Neural progenitor cell (in vitro differentiated cells): Measurements from ENCODE around the gene SCYGR8. TPM values are rescaled to one million over a fixed set of nuclear protein-coding genes. Genes with fewer than 3 reads are reported as not detected.

Experiments
- DNase-seq: peaks from one replicate; pipeline ENCODE4 v3.0.0-alpha.2; 2016; ENCODE audit warnings: low spot score
- H2AFZ ChIP-seq: fragments of 200-600 bp; sonication (generic); replicated peaks from 2 replicates; pipeline ENCODE4 v1.6.1; 2016; ENCODE audit warnings: antibody characterized with exemption
- H3F3A ChIP-seq: fragments of 200-600 bp; sonication (generic); 2 replicates; pipeline ENCODE4 v1.6.1; 2016; ENCODE audit warnings: antibody characterized with exemption, low read depth
- H3K27ac ChIP-seq: fragments of 200-600 bp; sonication (generic); 2 replicates; pipeline ENCODE4 v1.5.1; 2016; ENCODE audit warnings: mild to moderate bottlenecking
- H3K27me3 ChIP-seq: fragments of 200-600 bp; sonication (generic); 2 replicates; pipeline ENCODE4 v1.6.1; 2016; ENCODE audit warnings: mild to moderate bottlenecking, moderate library complexity
- H3K36me3 ChIP-seq: fragments of 200-600 bp; sonication (generic); 2 replicates; pipeline ENCODE4 v1.5.1; 2016
- H3K4me1 ChIP-seq: fragments of 200-600 bp; sonication (generic); 2 replicates; pipeline ENCODE4 v1.6.1; 2016; ENCODE audit warnings: mixed run types
- H3K4me2 ChIP-seq: fragments of 200-600 bp; sonication (generic); 2 replicates; pipeline ENCODE4 v1.6.1; 2016
- H3K4me3 ChIP-seq: fragments of 200-600 bp; sonication (generic); 2 replicates; pipeline ENCODE4 v1.5.1; 2016
- H3K79me2 ChIP-seq: fragments of 200-600 bp; sonication (generic); 2 replicates; pipeline ENCODE4 v1.6.1; 2016; ENCODE audit warnings: low read depth
- H3K9ac ChIP-seq: fragments of 200-600 bp; sonication (generic); 2 replicates; pipeline ENCODE4 v1.6.1; 2016
- H3K9me3 ChIP-seq: fragments of 200-600 bp; sonication (generic); 2 replicates; pipeline ENCODE4 v1.5.1; 2016; ENCODE audit warnings: low read depth
- H4K20me1 ChIP-seq: fragments of 200-600 bp; sonication (generic); 2 replicates; pipeline ENCODE4 v1.6.1; 2016; ENCODE audit warnings: low read depth
- H3K27ac Mint-ChIP-seq: 3 replicates; pipeline ENCODE4 v1.8.0; 2021; ENCODE audit warnings: mixed read lengths
- H3K27me3 Mint-ChIP-seq: 2 replicates; pipeline ENCODE4 v1.8.0; 2022; ENCODE audit warnings: low read depth, mild to moderate bottlenecking, inconsistent platforms, moderate library complexity, mixed read lengths; ENCODE audit not compliant: insufficient read depth
- H3K36me3 Mint-ChIP-seq: 3 replicates; pipeline ENCODE4 v1.8.0; 2021; ENCODE audit warnings: mixed read lengths
- H3K4me1 Mint-ChIP-seq: 3 replicates; pipeline ENCODE4 v1.8.0; 2021; ENCODE audit warnings: mixed read lengths
- H3K4me3 Mint-ChIP-seq: 3 replicates; pipeline ENCODE4 v1.8.0; 2021; ENCODE audit warnings: mild to moderate bottlenecking, moderate library complexity, mixed read lengths
- H3K9me3 Mint-ChIP-seq: 3 replicates; pipeline ENCODE4 v1.8.0; 2020; ENCODE audit warnings: mixed read lengths
- CTCF ChIP-seq: fragments of 200-600 bp; sonication (generic); IDR thresholded peaks from 2 replicates; pipeline ENCODE4 v1.5.1; 2017; ENCODE audit warnings: antibody characterized with exemption, mild to moderate bottlenecking
- EZH2 ChIP-seq: fragments of 200-600 bp; sonication (generic); IDR thresholded peaks from 2 replicates; pipeline ENCODE4 v1.6.1; 2017; ENCODE audit warnings: antibody characterized with exemption, mild to moderate bottlenecking, moderate library complexity
- EZH2phosphoT487 ChIP-seq: fragments of 200-600 bp; sonication (generic); IDR thresholded peaks from 2 replicates; pipeline ENCODE4 v1.6.1; 2017; ENCODE audit warnings: antibody characterized with exemption
- total RNA-seq: library from RNA; depleted of rRNA; stranded (reverse); fragments of >200 nt; gene quantifications from 2 replicates; pipeline ENCODE4 v1.2.3, GENCODE V29; 2015; ENCODE audit warnings: low replicate concordance

SCYGR8 gene
- total RNA-seq, 1 donor from 2014 or later, result not detected

DNA sequence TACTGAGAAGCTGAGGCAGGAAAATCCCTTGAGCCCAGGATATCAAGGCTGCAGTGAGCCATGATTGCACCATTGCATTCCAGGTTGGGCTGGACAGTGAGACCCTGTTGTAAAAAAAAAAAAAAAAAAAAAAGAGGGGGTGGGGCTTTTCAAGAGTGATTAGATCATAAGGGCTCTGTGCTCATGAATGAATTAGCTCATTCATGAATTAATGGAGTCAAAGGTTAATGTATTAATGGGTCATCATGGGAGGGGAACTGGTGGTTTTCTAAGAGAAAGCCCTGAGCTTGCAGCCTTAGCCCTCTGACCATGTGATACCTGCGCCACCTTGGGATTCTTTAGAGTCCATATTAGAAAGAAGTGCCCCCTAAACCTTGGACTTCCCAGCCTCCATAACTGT, 32.4 kb upstream of the SCYGR8 start:
- Histone ChIP-seq H3K4me1 (no peaks in the 10 kb centered on the region), H2AFZ (no peak overlapping the region), H3K4me3 (no peak overlapping the region), H3K4me2 (no peak overlapping the region), H3K9ac (no peak overlapping the region), H4K20me1 (no peaks in the 10 kb centered on the region), H3K36me3 (no peaks in the 10 kb centered on the region), H3K27me3 (peaks cover 19% of the 10 kb centered on the region), H3F3A (peaks cover 10% of the 10 kb centered on the region), H3K79me2 (no peaks in the 10 kb centered on the region), H3K9me3 (no peaks in the 10 kb centered on the region), H3K27ac (no peak overlapping the region)
- H3K27me3 Mint-ChIP-seq, result peaks cover 9% of the 10 kb centered on the region
- H3K4me3 Mint-ChIP-seq, result no peak overlapping the region
- no peaks in the 10 kb centered on the region for H3K36me3 Mint-ChIP-seq
- H3K27ac Mint-ChIP-seq, result no peak overlapping the region
- DNase-seq, result no peak
- H3K4me1 Mint-ChIP-seq, result peaks cover 3% of the 10 kb centered on the region
- no peak for TF ChIP-seq EZH2phosphoT487
- TF ChIP-seq CTCF, result no peak
- TF ChIP-seq EZH2, result no peak
- no peaks in the 10 kb centered on the region for H3K9me3 Mint-ChIP-seq

- peaks cover 13% of the 10 kb centered on the region for H3K27me3 Mint-ChIP-seq
- no peaks in the 10 kb centered on the region for H4K20me1 ChIP-seq
- no peaks in the 10 kb centered on the region for H3K79me2 ChIP-seq
- peaks cover 3% of the 10 kb centered on the region for H3K4me1 Mint-ChIP-seq
- H3K9me3 ChIP-seq, result no peaks in the 10 kb centered on the region
- H3K4me2 ChIP-seq, result no peak overlapping the region
- no peak overlapping the region for H3K4me3 Mint-ChIP-seq
- peaks cover 10% of the 10 kb centered on the region for H3F3A ChIP-seq
- DNase-seq, result no peak
- no peak overlapping the region for H2AFZ ChIP-seq
- TF ChIP-seq CTCF (no peak), EZH2 (no peak), EZH2phosphoT487 (no peak)
- no peaks in the 10 kb centered on the region for H3K36me3 Mint-ChIP-seq
- H3K4me1 ChIP-seq, result no peaks in the 10 kb centered on the region
- no peak overlapping the region for H3K27ac Mint-ChIP-seq
- H3K9me3 Mint-ChIP-seq, result no peaks in the 10 kb centered on the region
- no peak overlapping the region for H3K27ac ChIP-seq
- no peaks in the 10 kb centered on the region for H3K36me3 ChIP-seq
- H3K4me3 ChIP-seq, result no peak overlapping the region
- no peak overlapping the region for H3K9ac ChIP-seq
- peaks cover 19% of the 10 kb centered on the region for H3K27me3 ChIP-seq
Measured at GRCh38 chr2:227716501-227716900, 29.2 kb upstream of the SCYGR8 start.

DNA sequence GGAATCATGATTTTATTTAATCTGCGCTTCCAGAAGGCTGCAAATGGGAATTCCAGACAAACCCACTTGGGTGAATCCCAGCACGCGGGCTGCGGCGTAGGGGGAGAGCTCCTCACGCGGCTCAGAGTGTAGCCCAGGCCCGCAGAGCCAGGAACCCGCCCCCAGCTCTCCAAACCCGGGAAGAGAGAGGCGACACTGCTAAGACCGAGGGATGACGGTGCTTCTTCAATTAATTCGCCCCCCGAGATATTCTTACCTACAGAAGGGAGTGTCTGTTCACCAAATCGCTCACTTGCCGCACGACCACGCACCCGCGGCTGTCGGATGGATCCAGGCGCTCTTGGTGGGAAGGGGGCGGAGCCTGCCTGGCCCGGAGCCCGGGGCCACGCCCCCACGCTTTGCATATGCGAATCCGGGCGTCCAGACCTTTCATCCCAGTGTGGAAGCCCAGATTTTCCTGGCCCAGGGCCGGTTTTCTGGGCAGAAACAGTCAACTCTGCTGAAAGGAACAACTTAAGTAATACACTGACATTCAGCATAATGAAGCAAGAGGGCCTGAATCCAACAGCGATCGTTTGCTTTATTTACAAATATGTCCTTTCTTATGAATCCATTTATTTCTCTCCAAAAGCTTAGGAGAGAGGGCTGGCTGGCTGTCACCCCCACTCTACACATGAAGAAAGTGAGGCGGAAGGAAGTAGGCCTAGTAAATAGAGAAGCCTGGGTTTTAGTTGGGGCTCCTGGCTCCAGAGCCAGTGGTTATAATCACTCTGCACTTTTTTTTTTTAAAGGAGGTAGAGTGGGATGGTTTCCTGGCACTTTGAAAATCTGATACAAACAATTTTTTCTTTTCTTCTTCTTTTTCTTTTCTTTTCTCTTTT, 27.8 kb upstream of the SCYGR8 start, which contains the start of gene SLC19A3:
Gene SLC19A3, minus strand, starts transcription at position 342 of the 881 bp plus-strand sequence. CDS start 15,710 bp downstream, outside the sequence.
- H3K4me3 Mint-ChIP-seq, result peak within 1 kb of the TSS; percentile 80
- Histone ChIP-seq H3K4me2 (peak within 1 kb of the TSS; percentile 77), H3K9me3 (no peaks in the 10 kb centered on the region), H3F3A (peaks cover 10% of the 10 kb centered on the region), H3K9ac (no peak within 1 kb of the TSS), H3K4me1 (no peaks in the 10 kb centered on the region), H4K20me1 (no peaks in the 10 kb centered on the region), H3K27ac (no peak within 1 kb of the TSS), H3K79me2 (no peaks in the 10 kb centered on the region), H3K36me3 (no peaks in the 10 kb centered on the region), H3K27me3 (peaks cover 19% of the 10 kb centered on the region), H2AFZ (peak within 1 kb of the TSS; percentile 64), H3K4me3 (peak within 1 kb of the TSS; percentile 50)
- no peak within 1 kb of the TSS for H3K27ac Mint-ChIP-seq
- TF ChIP-seq CTCF (no peak), EZH2 (peak; percentile 37)
- DNase-seq, result peak; percentile 94
- peaks cover 16% of the 10 kb centered on the region for H3K27me3 Mint-ChIP-seq
- H3K36me3 Mint-ChIP-seq, result no peaks in the 10 kb centered on the region
- no peaks in the 10 kb centered on the region for H3K9me3 Mint-ChIP-seq
- H3K4me1 Mint-ChIP-seq, result peaks cover 3% of the 10 kb centered on the region
